DOHH2 (cell line): ENCODE measurements around the gene VPS37C.

Experiments
- CTCF ChIP-seq: fragments of 200-600 bp; sonication (generic); IDR thresholded peaks from one replicate; pipeline ENCODE4 v1.5.1; 2014; ENCODE audit warnings: antibody characterized with exemption, mild to moderate bottlenecking, low read depth, low read length; ENCODE audit not compliant: poor library complexity, severe bottlenecking
- EZH2phosphoT487 ChIP-seq: fragments of 200-600 bp; sonication (generic); IDR thresholded peaks from 2 replicates; pipeline ENCODE4 v1.6.1; 2017; ENCODE audit warnings: borderline replicate concordance, mild to moderate bottlenecking, antibody characterized with exemption, low read length, moderate library complexity, mixed read lengths

GRCh38 chr11:61107888-61108287 lies 53.3 kb downstream of the VPS37C start:
- TF ChIP-seq CTCF (no peak), EZH2phosphoT487 (no peak)
